Testis (tissue), 5 donors: ENCODE measurements around the gene SPATA46. TPM values are rescaled to one million over a fixed set of nuclear protein-coding genes. Genes with fewer than 3 reads are reported as not detected.
"Not testable (repeated sequence)": the region's sequence is repeated elsewhere in the genome, so short reads cannot be mapped to it uniquely, and the experiment has no call there.

Source experiments
- DNase-seq: peaks from one replicate; pipeline ENCODE4 v3.0.0-alpha.2; 2019
- H3K27ac ChIP-seq, 2 donors: fragments of 200-600 bp; sonication (generic); one replicate each; pipeline ENCODE4 v1.5.1; 2019
- H3K27me3 ChIP-seq: fragments of 200-600 bp; sonication (generic); one replicate; pipeline ENCODE4 v1.5.1; 2019
- H3K36me3 ChIP-seq: fragments of 200-600 bp; sonication (generic); one replicate; pipeline ENCODE4 v1.5.1; 2017; ENCODE audit warnings: low read depth; ENCODE audit errors: missing control alignments
- H3K4me1 ChIP-seq: fragments of 200-600 bp; sonication (generic); one replicate; pipeline ENCODE4 v1.5.1; 2019
- H3K4me3 ChIP-seq, 2 donors: fragments of 200-600 bp; sonication (generic); one replicate each; pipeline ENCODE4 v1.5.1; 2017 to 2019
- H3K9me3 ChIP-seq: fragments of 200-600 bp; sonication (generic); one replicate; pipeline ENCODE4 v1.5.1; 2017
- CTCF ChIP-seq, 3 experiments: fragments of 450-650 bp in 2 of 3; fragments of 200-600 bp in 1 of 3; sonication (generic) in 1 of 3; IDR thresholded peaks; one replicate each; pipeline ENCODE4 v1.5.1; 2016 to 2019; ENCODE audit warnings: antibody characterized with exemption in 3 of 3, mild to moderate bottlenecking in 2 of 3, moderate library complexity in 1 of 3
- POLR2A ChIP-seq: fragments of 450-650 bp; IDR thresholded peaks from one replicate; pipeline ENCODE4 v1.6.1; 2017; ENCODE audit warnings: antibody characterized with exemption, mild to moderate bottlenecking, moderate library complexity
- WGBS, 2 donors: methylation state at CpG; one replicate each; pipeline ENCODE4 v1.1.5; 2018; 5-methylcytosine and 5-hydroxymethylcytosine counted together
- intact Hi-C: fragments of 100-400 bp; cut with DNase I; formaldehyde crosslinking; loops from one replicate; pipeline ENCODE4 v1.15.1; 2023; ENCODE audit warnings: low total_unique reads
- long read RNA-seq, 2 donors: transcript quantifications; one replicate each; lab custom pipeline, GENCODE V29; 2026
- polyA plus RNA-seq: library from polyadenylated mRNA; stranded (reverse); fragments of 350-450 nt; fragmentation: Illumina TruSeq; extraction: RNeasy Lipid Tissue Mini Kit (QIAGEN cat#74804); gene quantifications from one replicate; pipeline ENCODE4 v1.2.3, GENCODE V29; 2014; ENCODE audit warnings: low read depth, low replicate concordance; ENCODE audit not compliant: insufficient read depth
- total RNA-seq, 2 donors: library from RNA; depleted of rRNA; stranded (reverse); fragments of >200 nt; gene quantifications; one replicate each; pipeline ENCODE4 v1.2.3, GENCODE V29; 2016

The SPATA46 gene, protein sequence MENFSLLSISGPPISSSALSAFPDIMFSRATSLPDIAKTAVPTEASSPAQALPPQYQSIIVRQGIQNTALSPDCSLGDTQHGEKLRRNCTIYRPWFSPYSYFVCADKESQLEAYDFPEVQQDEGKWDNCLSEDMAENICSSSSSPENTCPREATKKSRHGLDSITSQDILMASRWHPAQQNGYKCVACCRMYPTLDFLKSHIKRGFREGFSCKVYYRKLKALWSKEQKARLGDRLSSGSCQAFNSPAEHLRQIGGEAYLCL
- 10 to 100 TPM; 12.7 to 20.0 TPM for total RNA-seq
- polyA plus RNA-seq, result 72.9 TPM
- long read RNA-seq, donor 1, result 0 reads
- long read RNA-seq, donor 2, result 0 reads

DNA sequence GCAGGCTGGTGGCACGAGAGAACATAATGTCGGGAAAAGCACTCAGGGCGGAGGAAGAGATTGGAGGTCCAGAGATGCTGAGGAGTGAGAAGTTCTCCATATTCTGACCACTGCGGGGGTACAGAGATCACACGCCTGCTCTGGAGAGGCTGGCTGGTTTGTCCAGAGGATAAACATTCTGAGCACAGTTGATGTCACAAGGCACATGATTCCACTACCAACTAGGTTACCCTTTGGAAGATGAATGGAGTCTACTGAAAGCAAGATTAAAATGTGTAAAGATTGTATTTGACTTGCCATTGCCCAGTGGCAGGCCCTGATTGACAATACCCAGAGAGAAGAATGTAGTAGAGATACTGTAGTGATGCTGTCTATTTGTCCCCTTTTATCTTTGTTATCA lies at the start of gene SPATA46:
SPATA46 (minus strand) TSS at position 164 of the 400 bp plus-strand sequence; CDS start at position 100, 64 bp downstream.
- WGBS, 2 donors, result 93 to 98% methylated on average over 5 of the region's 5 CpGs
- Histone ChIP-seq H3K36me3 (no peaks in the 10 kb centered on the region), H3K4me3 (no peak within 1 kb of the TSS), H3K4me1 (no peaks in the 10 kb centered on the region), H3K27ac (no peak within 1 kb of the TSS), H3K27me3 (no peaks in the 10 kb centered on the region), H3K9me3 (no peaks in the 10 kb centered on the region)
- DNase-seq, result no peak
- intact Hi-C loops, result no loop called here
- TF ChIP-seq POLR2A, result no peak

- Histone ChIP-seq H3K27ac (no peak overlapping the region), H3K9me3 (no peaks in the 10 kb centered on the region), H3K27me3 (no peaks in the 10 kb centered on the region), H3K4me1 (no peaks in the 10 kb centered on the region), H3K4me3 (no peak overlapping the region), H3K36me3 (no peaks in the 10 kb centered on the region)
- TF ChIP-seq POLR2A, result no peak
- no peak for DNase-seq
- intact Hi-C loops, result no loop called here
- WGBS, 2 donors, result 88 to 93% methylated on average over 10 of the region's 10 CpGs
Measured at GRCh38 chr1:162422662-162423375, 46.2 kb upstream of the SPATA46 start.

DNA sequence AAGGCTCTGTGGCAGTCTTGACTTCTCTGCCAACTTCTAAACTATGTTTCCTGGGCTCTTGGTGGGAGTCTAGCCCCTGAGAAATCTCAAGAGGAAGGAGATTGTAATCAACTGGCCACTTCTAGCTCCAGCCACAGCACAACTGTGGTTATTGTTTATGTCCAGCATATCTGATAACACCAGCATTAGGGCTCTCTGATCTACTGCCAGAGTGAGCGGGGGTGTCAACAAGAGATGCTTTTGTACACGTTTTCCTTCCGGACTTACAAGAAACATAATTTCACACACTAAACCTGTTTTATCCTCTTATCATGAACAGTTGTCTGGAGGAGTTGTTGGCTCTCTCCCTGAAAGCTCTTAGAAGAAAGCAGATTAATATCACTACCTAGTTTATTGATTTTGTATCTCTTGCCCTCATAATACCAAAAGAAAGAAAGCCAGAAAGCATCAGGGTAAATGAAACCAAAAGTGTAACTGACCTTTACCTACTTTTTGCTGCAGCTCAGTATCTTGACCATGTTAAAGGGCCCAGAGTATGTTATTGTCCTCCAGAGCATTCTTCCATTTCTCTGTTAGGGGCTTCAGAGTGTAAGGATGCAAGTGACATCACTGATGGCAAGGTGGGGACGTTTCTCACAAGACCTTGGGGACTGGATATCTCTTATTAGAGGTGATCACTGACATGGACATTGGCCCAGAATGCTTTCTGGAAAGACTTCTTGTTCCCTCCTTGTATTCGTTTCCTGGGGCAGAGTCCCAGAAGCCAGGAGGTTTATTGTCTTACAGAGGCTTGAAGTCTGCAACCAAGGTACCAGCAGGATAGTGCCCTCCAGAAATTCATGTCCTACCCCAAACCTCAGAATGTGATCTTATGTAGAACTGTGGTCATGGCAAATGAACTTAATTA lies 44.9 kb upstream of the SPATA46 start:
- DNase-seq, result peak; percentile 28
- TF ChIP-seq CTCF (IDR thresholded peaks at IDR 0.05) (no peak), POLR2A (no peak)
- intact Hi-C loops, result no loop called here
- WGBS, 2 donors, result 29 to 46% methylated on average over 5 of the region's 5 CpGs
- Histone ChIP-seq H3K27me3 (no peaks in the 10 kb centered on the region), H3K9me3 (no peaks in the 10 kb centered on the region), H3K36me3 (no peaks in the 10 kb centered on the region), H3K4me1 (no peaks in the 10 kb centered on the region), H3K4me3 (no peak overlapping the region), H3K27ac (no peak overlapping the region)

GRCh38 chr1:162420120-162420519 lies 43.5 kb upstream of the SPATA46 start:
- H3K36me3 ChIP-seq, result no peaks in the 10 kb centered on the region
- no peak overlapping the region for H3K27ac ChIP-seq
- WGBS, 2 donors, result 82 to 95% methylated on average over 3 of the region's 3 CpGs
- no peak overlapping the region for H3K4me3 ChIP-seq
- TF ChIP-seq CTCF (IDR thresholded peaks at IDR 0.05), result no peak
- TF ChIP-seq POLR2A, result no peak
- DNase-seq, result no peak
- H3K4me1 ChIP-seq, result no peaks in the 10 kb centered on the region
- no peaks in the 10 kb centered on the region for H3K27me3 ChIP-seq
- intact Hi-C loops, result no loop called here
- no peaks in the 10 kb centered on the region for H3K9me3 ChIP-seq

DNA sequence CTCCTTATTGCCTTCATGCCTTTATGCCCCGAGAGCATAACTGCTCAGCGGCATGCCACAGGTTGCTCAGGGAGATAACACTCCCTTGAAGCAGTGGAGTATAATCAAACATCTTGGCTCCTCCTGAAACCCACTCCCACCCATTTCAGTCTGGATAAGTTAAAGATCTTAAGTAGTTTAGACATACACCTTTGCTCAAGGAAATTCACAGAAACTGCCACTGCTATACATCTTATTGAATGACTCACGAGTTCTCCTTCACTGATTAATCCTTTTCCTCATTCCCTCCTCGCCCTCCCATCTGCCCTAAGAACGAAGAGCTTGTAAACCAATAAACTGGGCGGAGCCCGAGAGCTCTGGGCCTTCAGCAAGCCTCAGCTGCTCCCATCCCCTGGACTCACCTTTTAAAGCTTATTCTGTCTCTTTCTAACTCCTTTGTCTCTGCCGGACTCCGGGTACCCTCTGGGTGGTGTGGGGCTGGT lies 42.8 kb upstream of the SPATA46 start:
- H3K4me3 ChIP-seq, H3K9me3 ChIP-seq, H3K36me3 ChIP-seq, DNase-seq, intact Hi-C loops, H3K4me1 ChIP-seq, H3K27ac ChIP-seq, H3K27me3 ChIP-seq: not testable (repeated sequence)
- WGBS, 2 donors, result 68 to 77% methylated on average over 9 of the region's 9 CpGs

GRCh38 chr1:162418584-162418983 lies 41.9 kb upstream of the SPATA46 start:
- not testable (repeated sequence) for H3K27ac ChIP-seq

More at GRCh38 chr1:162418584-162418983, 41.9 kb upstream of the SPATA46 start:
- H3K27me3 ChIP-seq, H3K36me3 ChIP-seq, DNase-seq, H3K4me1 ChIP-seq, H3K4me3 ChIP-seq, intact Hi-C loops, H3K9me3 ChIP-seq: not testable (repeated sequence)
- 87 to 88% methylated on average over 7 of the region's 7 CpGs for WGBS, 2 donors
